K562 (cell line): Measurements from ENCODE around the gene FAM120B. TPM values are rescaled to one million over a fixed set of nuclear protein-coding genes. Genes with fewer than 3 reads are reported as not detected.

Experiments used
- ATAC-seq: fragments of 200-7000 bp; cut with Tn5 transposase; 3 replicates; pipeline ENCODE4 v1.9.1; 2020; ENCODE audit warnings: moderate library complexity
- BruUV-seq: library from RNA; stranded (reverse); fragments of 400-500 nt; replicated peaks from 2 replicates; lab custom pipeline; 2021; lab: Mats Ljungman, UMichigan
- CTCF ChIA-PET: fragments of 300-600 bp; formaldehyde crosslinking; extraction: SDS; loops from one replicate; lab custom pipeline; 2021; ENCODE audit warnings: low intra/inter-chr PET ratio; lab: Yijun Ruan, JAX
- POLR2A ChIA-PET: fragments of 300-600, 350-650 bp; sonication (Branson Sonifier 250); formaldehyde crosslinking; extraction: SDS; loops from one replicate; lab custom pipeline; 2021; ENCODE audit warnings: antibody characterized with exemption, inconsistent platforms; lab: Yijun Ruan, JAX
- DNase-seq, 4 experiments: peaks; one replicate each; pipeline versions ENCODE4 v3.0.0 to v3.0.0-alpha.2; 2011 to 2018; ENCODE audit warnings: low spot score in 3 of 4, mixed read lengths in 3 of 4; ENCODE audit errors: extremely low read depth in 1 of 4
- FAIRE-seq: peaks from 2 replicates; lab custom pipeline; 2011; peaks lifted over from hg19 to GRCh38; lab: Jason Lieb, UNC
- H2AFZ ChIP-seq: 2 replicates; pipeline ENCODE4 v1.6.0; 2011; ENCODE audit warnings: low read depth, low read length, control low read depth, inconsistent platforms
- H3K27ac ChIP-seq: fragments of 200-600 bp; 3 replicates; pipeline ENCODE4 v1.8.0; 2011; ENCODE audit warnings: low read depth, mild to moderate bottlenecking, control low read depth, inconsistent platforms, low read length, moderate library complexity, mixed read lengths; ENCODE audit errors: extremely low read depth
- H3K27me3 ChIP-seq, 2 experiments: fragments of 300-600 bp in 1 of 2; 2 replicates in 1 of 2; 3 replicates in 1 of 2; pipeline versions ENCODE4 v1.6.0 to v1.8.0; 2011; ENCODE audit warnings: inconsistent platforms in 2 of 2, low read length in 2 of 2, mild to moderate bottlenecking in 1 of 2, mixed read lengths in 1 of 2, moderate library complexity in 1 of 2; ENCODE audit not compliant: control insufficient read depth in 2 of 2, insufficient read depth in 2 of 2
- H3K36me3 ChIP-seq: fragments of 300-600 bp; 3 replicates; pipeline ENCODE4 v1.8.0; 2011; ENCODE audit warnings: mild to moderate bottlenecking, low read length, inconsistent platforms; ENCODE audit not compliant: control insufficient read depth, insufficient read depth
- H3K4me1 ChIP-seq, 2 experiments: fragments of 200-600 bp in 1 of 2; replicated peaks in 1 of 2; 2 replicates in 1 of 2; 3 replicates in 1 of 2; pipeline versions ENCODE4 v1.5.1 to v1.8.0; 2011; ENCODE audit warnings: inconsistent platforms in 2 of 2, low read length in 2 of 2, mild to moderate bottlenecking in 1 of 2, mixed read lengths in 1 of 2, moderate library complexity in 1 of 2; ENCODE audit not compliant: control insufficient read depth in 2 of 2, insufficient read depth in 2 of 2
- H3K4me2 ChIP-seq: 2 replicates; pipeline ENCODE4 v1.6.1; 2011; ENCODE audit warnings: low read length, control low read depth, inconsistent platforms, mixed read lengths; ENCODE audit not compliant: insufficient read depth
- H3K4me3 ChIP-seq: fragments of 200-600 bp; sonication (generic), shearing (Covaris generic); 2 replicates; pipeline ENCODE4 v1.5.1; 2016; ENCODE audit warnings: control low read depth, inconsistent platforms
- H3K79me2 ChIP-seq: fragments of 200-600 bp; 3 replicates; pipeline ENCODE4 v1.8.0; 2011; ENCODE audit warnings: low read length, inconsistent platforms; ENCODE audit not compliant: control insufficient read depth, insufficient read depth
- H3K9ac ChIP-seq, 2 experiments: 2 replicates each; pipeline versions ENCODE4 v1.6.0 to v1.6.1; 2011; ENCODE audit warnings: low read depth in 2 of 2, low read length in 2 of 2, control low read depth in 1 of 2, inconsistent platforms in 1 of 2, mild to moderate bottlenecking in 1 of 2, mixed read lengths in 1 of 2; ENCODE audit not compliant: insufficient read depth in 1 of 2
- H3K9me1 ChIP-seq: one replicate; pipeline ENCODE4 v1.6.0; 2011; ENCODE audit warnings: inconsistent platforms, mild to moderate bottlenecking, low read length, moderate library complexity; ENCODE audit not compliant: control insufficient read depth, insufficient read depth
- H3K9me3 ChIP-seq: replicated peaks from 2 replicates; pipeline ENCODE4 v1.5.1; 2011; ENCODE audit warnings: low read depth, low read length, inconsistent platforms; ENCODE audit not compliant: control insufficient read depth, insufficient read depth
- H4K20me1 ChIP-seq: replicated peaks from 2 replicates; pipeline ENCODE4 v1.6.1; 2011; ENCODE audit warnings: low read length, inconsistent platforms, mixed read lengths; ENCODE audit not compliant: control insufficient read depth, insufficient read depth
- BRD9 ChIP-seq: fragments of 450-650 bp; IDR thresholded peaks from 2 replicates; pipeline ENCODE4 v1.6.1; 2018; ENCODE audit warnings: low read depth; ENCODE audit not compliant: partially characterized antibody
- CHD4 ChIP-seq: fragments of 200-600 bp; sonication (generic); IDR thresholded peaks from 3 replicates; pipeline ENCODE4 v1.6.1; 2012; ENCODE audit warnings: low read depth, mild to moderate bottlenecking, mixed read lengths, low read length, inconsistent platforms; ENCODE audit not compliant: insufficient read depth, insufficient replicate concordance, poor library complexity, severe bottlenecking
- CREM ChIP-seq: IDR thresholded peaks from 2 replicates; pipeline ENCODE4 v1.6.1; 2014; ENCODE audit warnings: antibody characterized with exemption, low read depth
- MAFK ChIP-seq: IDR thresholded peaks from 2 replicates; pipeline ENCODE4 v1.6.1; 2011; ENCODE audit warnings: low read length, improper control_type of control experiment
- NFE2 ChIP-seq: IDR thresholded peaks from 2 replicates; pipeline ENCODE4 v1.6.1; 2014; ENCODE audit warnings: antibody characterized with exemption, low read depth
- PYGO2 ChIP-seq: fragments of 450-650 bp; IDR thresholded peaks from 2 replicates; pipeline ENCODE4 v1.6.1; 2016; ENCODE audit warnings: mild to moderate bottlenecking, missing genetic modification characterization, moderate library complexity, missing compliant biosample characterization
- RUNX1 ChIP-seq: sonication (generic); IDR thresholded peaks from 2 replicates; pipeline ENCODE4 v1.6.1; 2016; ENCODE audit warnings: antibody characterized with exemption, low read depth
- SMARCE1 ChIP-seq: fragments of 450-650 bp; IDR thresholded peaks from 2 replicates; pipeline ENCODE4 v1.7.1; 2016; ENCODE audit warnings: mild to moderate bottlenecking
- TAF1 ChIP-seq: IDR thresholded peaks from 2 replicates; pipeline ENCODE4 v1.6.1; 2011; ENCODE audit warnings: mild to moderate bottlenecking, low read length, moderate library complexity; ENCODE audit not compliant: insufficient read depth, control insufficient read depth, severe bottlenecking; ENCODE audit errors: extremely low read depth
- TAF15 ChIP-seq: fragments of 200-400 bp; formaldehyde crosslinking; IDR thresholded peaks from 2 replicates; pipeline ENCODE4 v1.6.1; 2017; ENCODE audit warnings: mild to moderate bottlenecking, low read depth, low read length, moderate library complexity
- ZFPM2 ChIP-seq: fragments of 250-450 bp; sonication (Bioruptor Pico); IDR thresholded peaks from 2 replicates; pipeline ENCODE4 v1.5.1; 2022; ENCODE audit warnings: mild to moderate bottlenecking
- ZNF124 ChIP-seq: sonication (generic); formaldehyde crosslinking; IDR thresholded peaks from 2 replicates; pipeline ENCODE4 v1.8.1; 2022; ENCODE audit warnings: missing genetic modification reagents
- ZNF696 ChIP-seq: fragments of 250-450 bp; sonication (Bioruptor Pico); conservative IDR thresholded peaks from 2 replicates; pipeline ENCODE4 v1.4.0; 2020; ENCODE audit warnings: mild to moderate bottlenecking, moderate library complexity
- WGBS: fragments of 100-300 bp; shearing (Covaris generic); methylation state at CpG from one replicate; pipeline ENCODE4 v1.1.6; 2016; ENCODE audit warnings: low coverage, mixed read lengths; ENCODE audit not compliant: insufficient coverage; ENCODE audit errors: missing lambda C conversion rate; 5-methylcytosine and 5-hydroxymethylcytosine counted together
- in situ Hi-C: fragments of 300-500 bp; cut with MboI; formaldehyde crosslinking; loops from 4 replicates; pipeline ENCODE4 v1.15.0; 2018; ENCODE audit warnings: inconsistent platforms, mixed read lengths
- intact Hi-C: fragments of 100-400 bp; cut with micrococcal nuclease; formaldehyde crosslinking; loops from 2 replicates; pipeline ENCODE4 v1.14.2; 2022
- polyA plus RNA-seq, 8 experiments: library from polyadenylated mRNA; depleted of rRNA in 4 of 8; stranded (reverse) in 5 of 8; unstranded in 3 of 8; fragments of >200 nt; fragmentation: Nextera tagmentation in 2 of 8; fragmentation: Illumina TruSeq in 1 of 8; extraction: Ambion mirVana in 2 of 8; extraction: Trizol in 1 of 8; gene quantifications; 2 replicates each; pipeline versions ENCODE4 v1.2.1 to v1.2.3, GENCODE V29; 2011 to 2014; ENCODE audit warnings: inconsistent platforms in 1 of 8, missing spikeins in 1 of 8
- total RNA-seq, 7 experiments: library from RNA; depleted of rRNA in 6 of 7; stranded (reverse); fragments of >200 nt in 6 of 7; fragmentation: Illumina TruSeq in 2 of 7; extraction: Trizol in 2 of 7; gene quantifications; 2 replicates each; pipeline versions ENCODE4 v1.2.1 to v1.2.3, GENCODE V29; 2011 to 2021; ENCODE audit warnings: low replicate concordance in 1 of 7
- TF ChIP-seq, protein P1 (sequence below), 2 experiments: IDR thresholded peaks; 2 replicates each; pipeline ENCODE4 v1.6.1; 2011; ENCODE audit warnings: borderline replicate concordance in 1 of 2, control low read depth in 1 of 2, low read depth in 1 of 2, low read length in 1 of 2, mild to moderate bottlenecking in 1 of 2, mixed read lengths in 1 of 2, moderate library complexity in 1 of 2; ENCODE audit not compliant: insufficient read depth in 1 of 2, insufficient read length in 1 of 2, poor library complexity in 1 of 2, severe bottlenecking in 1 of 2; ENCODE audit errors: extremely low read depth in 1 of 2
- TF ChIP-seq, protein P2 (sequence below): fragments of 450-650 bp; IDR thresholded peaks from 2 replicates; pipeline ENCODE4 v1.6.1; 2016; ENCODE audit warnings: low read depth, mild to moderate bottlenecking, moderate library complexity
- TF ChIP-seq, protein P3 (sequence below): fragments of 450-650 bp; IDR thresholded peaks from 2 replicates; pipeline ENCODE4 v1.6.1; 2016
- TF ChIP-seq, protein P4 (sequence below): sonication (generic); formaldehyde crosslinking; IDR thresholded peaks from 2 replicates; pipeline ENCODE4 v1.8.0; 2022; ENCODE audit warnings: mild to moderate bottlenecking, missing genetic modification reagents

Gene FAM120B
- total and polyA plus RNA-seq, 9 of the 15 experiments (the other 6 are each of a cell fraction or from before 2014, with no cell fraction given) = 3.5 to 22.6 (median 14.7) TPM

DNA sequence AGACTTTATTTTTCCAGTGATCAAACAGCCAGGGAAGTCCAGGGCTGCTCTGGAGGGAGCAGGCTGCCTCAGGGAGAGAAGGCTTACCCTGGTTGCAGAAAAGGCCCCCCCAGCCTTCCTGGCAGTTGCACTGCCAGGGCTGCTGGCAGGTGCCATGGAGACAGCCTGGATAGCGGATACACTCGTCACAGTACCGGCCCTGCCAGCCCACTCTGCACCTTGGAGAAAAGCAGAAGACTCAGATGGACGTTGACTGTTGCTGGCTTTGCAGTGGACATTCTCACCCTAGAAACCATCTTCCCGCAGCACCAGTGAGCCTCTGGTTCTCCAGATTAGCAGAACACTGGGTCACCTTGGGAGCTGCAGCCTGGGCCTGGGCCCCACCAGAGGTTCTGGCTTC lies 21.1 kb upstream of the FAM120B start (continued):
- no peak for TF ChIP-seq PYGO2 (tag)

DNA sequence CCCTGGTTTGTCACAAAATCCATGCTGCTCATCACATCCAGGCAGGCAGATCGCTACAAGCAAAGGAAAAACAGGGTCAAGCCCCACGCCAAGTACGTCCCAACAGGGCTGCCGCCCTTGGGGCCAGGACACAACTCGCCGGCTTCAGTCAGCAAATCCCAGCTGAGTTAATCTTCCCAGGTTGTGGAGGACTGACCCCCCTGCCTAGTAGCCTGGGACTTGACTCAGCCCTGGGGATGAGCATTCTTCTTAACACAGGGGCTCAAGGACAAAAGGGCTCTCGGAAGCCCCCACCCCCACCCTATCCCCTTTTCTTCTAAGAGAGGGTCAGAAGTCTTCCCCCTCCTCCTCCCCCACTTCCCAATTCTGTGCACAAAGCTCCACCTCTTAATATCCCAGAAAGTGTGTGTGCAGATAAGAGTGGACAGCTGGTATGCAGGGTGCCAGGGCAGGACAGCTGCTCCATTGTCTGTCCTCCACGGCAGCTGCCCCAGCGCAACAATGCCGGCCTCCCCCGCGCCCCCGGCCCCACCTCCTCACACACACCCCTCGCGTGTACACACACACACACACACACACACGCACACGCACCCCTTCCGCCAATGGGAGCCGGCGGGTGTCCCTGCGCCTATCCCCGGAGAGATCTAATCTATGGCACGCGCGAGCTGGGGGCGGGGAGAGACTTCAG lies 20.2 kb upstream of the FAM120B start:
- H3K36me3 ChIP-seq = no peaks in the 10 kb centered on the region
- peak; percentile 63 for ATAC-seq
- peaks cover 66 to 96% of the 10 kb centered on the region in 2 experiments for H3K27me3 ChIP-seq
- no peaks in the 10 kb centered on the region for H3K9me1 ChIP-seq
- H3K9me3 ChIP-seq = no peaks in the 10 kb centered on the region
- under 1% methylated on average over 25 of the region's 26 CpGs for WGBS
- H2AFZ ChIP-seq = no peak overlapping the region
- no peaks in the 10 kb centered on the region for H3K79me2 ChIP-seq
- peaks cover 21% of the 10 kb centered on the region for H4K20me1 ChIP-seq
- no peak overlapping the region for H3K4me2 ChIP-seq
- H3K27ac ChIP-seq = no peak overlapping the region
- intact Hi-C loops (no loop called here), in situ Hi-C loops (no loop called here)
- H3K4me1 ChIP-seq = peaks cover 0 to 48% of the 10 kb centered on the region in 2 experiments; a peak in 3 of 5 replicates
- DNase-seq = peak; percentile 34 to 76 (median 57)
- ChIA-PET CTCF (no interaction called here), POLR2A (interaction anchor here (0.6 to 1.1 kb wide), 2 partner anchors 64 to 143 kb away, joined by 3 read pairs; no protein-coding TSS in a partner anchor)
- no peak overlapping the region for H3K9ac ChIP-seq
- no TSS peak for BruUV-seq
- FAIRE-seq = no peak
- H3K4me3 ChIP-seq = no peak overlapping the region
- TF ChIP-seq ZFPM2 (no peak), BRD9 (no peak), NFE2 (no peak), TAF1 (no peak), CHD4 (no peak), SMARCE1 (no peak), RUNX1 (no peak), TAF15 (no peak), ZNF124 (CRISPR knock-in tag) (no peak), ZNF696 (CRISPR knock-in tag) (no peak), CREM (0 out of 2 replicates have a peak, but pooled peaks have one; percentile 39), MAFK (no peak)
- TF ChIP-seq, protein P1, sequence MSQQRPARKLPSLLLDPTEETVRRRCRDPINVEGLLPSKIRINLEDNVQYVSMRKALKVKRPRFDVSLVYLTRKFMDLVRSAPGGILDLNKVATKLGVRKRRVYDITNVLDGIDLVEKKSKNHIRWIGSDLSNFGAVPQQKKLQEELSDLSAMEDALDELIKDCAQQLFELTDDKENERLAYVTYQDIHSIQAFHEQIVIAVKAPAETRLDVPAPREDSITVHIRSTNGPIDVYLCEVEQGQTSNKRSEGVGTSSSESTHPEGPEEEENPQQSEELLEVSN (IDR thresholded peaks at IDR 0.05; ENCODE audit: borderline replicate concordance in 1 of 2, extremely low read depth in 1 of 2, insufficient read depth in 1 of 2, insufficient read length in 1 of 2, low read depth in 1 of 2, low read length in 1 of 2, poor library complexity in 1 of 2, severe bottlenecking in 1 of 2) = no peak
- TF ChIP-seq, protein P2, sequence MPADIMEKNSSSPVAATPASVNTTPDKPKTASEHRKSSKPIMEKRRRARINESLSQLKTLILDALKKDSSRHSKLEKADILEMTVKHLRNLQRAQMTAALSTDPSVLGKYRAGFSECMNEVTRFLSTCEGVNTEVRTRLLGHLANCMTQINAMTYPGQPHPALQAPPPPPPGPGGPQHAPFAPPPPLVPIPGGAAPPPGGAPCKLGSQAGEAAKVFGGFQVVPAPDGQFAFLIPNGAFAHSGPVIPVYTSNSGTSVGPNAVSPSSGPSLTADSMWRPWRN = peak; percentile 93
- TF ChIP-seq, protein P3, sequence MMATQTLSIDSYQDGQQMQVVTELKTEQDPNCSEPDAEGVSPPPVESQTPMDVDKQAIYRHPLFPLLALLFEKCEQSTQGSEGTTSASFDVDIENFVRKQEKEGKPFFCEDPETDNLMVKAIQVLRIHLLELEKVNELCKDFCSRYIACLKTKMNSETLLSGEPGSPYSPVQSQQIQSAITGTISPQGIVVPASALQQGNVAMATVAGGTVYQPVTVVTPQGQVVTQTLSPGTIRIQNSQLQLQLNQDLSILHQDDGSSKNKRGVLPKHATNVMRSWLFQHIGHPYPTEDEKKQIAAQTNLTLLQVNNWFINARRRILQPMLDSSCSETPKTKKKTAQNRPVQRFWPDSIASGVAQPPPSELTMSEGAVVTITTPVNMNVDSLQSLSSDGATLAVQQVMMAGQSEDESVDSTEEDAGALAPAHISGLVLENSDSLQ = no peak
- TF ChIP-seq, protein P4, sequence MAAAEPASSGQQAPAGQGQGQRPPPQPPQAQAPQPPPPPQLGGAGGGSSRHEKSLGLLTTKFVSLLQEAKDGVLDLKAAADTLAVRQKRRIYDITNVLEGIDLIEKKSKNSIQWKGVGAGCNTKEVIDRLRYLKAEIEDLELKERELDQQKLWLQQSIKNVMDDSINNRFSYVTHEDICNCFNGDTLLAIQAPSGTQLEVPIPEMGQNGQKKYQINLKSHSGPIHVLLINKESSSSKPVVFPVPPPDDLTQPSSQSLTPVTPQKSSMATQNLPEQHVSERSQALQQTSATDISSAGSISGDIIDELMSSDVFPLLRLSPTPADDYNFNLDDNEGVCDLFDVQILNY (CRISPR knock-in tag) = no peak
